ENCODE results near the gene IFNA6. TPM values are rescaled to one million over a fixed set of nuclear protein-coding genes. Genes with fewer than 3 reads are reported as not detected.
"Not testable (repeated sequence)": the region's sequence is repeated elsewhere in the genome, so short reads cannot be mapped to it uniquely, and the experiment has no call there.

The IFNA6 gene
- total and polyA plus RNA-seq, 2 experiments from 2014 or later, result not detected

GRCh38 chr9:21392270-21392669, 41.6 kb upstream of the IFNA6 start:
- no peak overlapping the region for H3K9ac ChIP-seq
- H3K4me1 ChIP-seq (ENCODE audit: insufficient read depth), result no peaks in the 10 kb centered on the region
- H3F3A ChIP-seq (ENCODE audit: insufficient read depth), result no peaks in the 10 kb centered on the region
- no peak overlapping the region for H2AFZ ChIP-seq
- TF ChIP-seq EZH2phosphoT487 (IDR thresholded peaks at IDR 0.05; ENCODE audit: insufficient read depth, low read depth) (no peak), EZH2 (IDR thresholded peaks at IDR 0.05; ENCODE audit: insufficient read depth, poor library complexity, severe bottlenecking) (no peak)
- H3K27me3 ChIP-seq (replicated peaks; ENCODE audit: insufficient read depth), result peaks cover 61% of the 10 kb centered on the region
- in situ Hi-C loops (cut with MboI), result no loop called here
- peak; percentile 47 for DNase-seq
- H3K79me2 ChIP-seq (ENCODE audit: insufficient read depth), result no peaks in the 10 kb centered on the region
- H3K4me2 ChIP-seq (ENCODE audit: unreplicated experiment), result no peak overlapping the region
- no peaks in the 10 kb centered on the region for H3K9me2 ChIP-seq (ENCODE audit: insufficient read depth)
- 67% methylated on average over 6 of the region's 6 CpGs for WGBS, 2 experiments (ENCODE audit: low coverage in 1 of 2, low lambda C conversion rate in 2 of 2, missing lambda C conversion rate in 2 of 2)
- no peaks in the 10 kb centered on the region for H4K20me1 ChIP-seq (ENCODE audit: insufficient read depth)
- H3K4me3 ChIP-seq, result no peak overlapping the region
- H3K36me3 ChIP-seq (ENCODE audit: low read depth), result no peaks in the 10 kb centered on the region
- H3K27ac ChIP-seq, result no peak overlapping the region
- no peaks in the 10 kb centered on the region for H3K9me3 ChIP-seq (ENCODE audit: low read depth)

GRCh38 chr9:21385131-21385670, 34.5 kb upstream of the IFNA6 start, which contains the start of gene IFNA2:
IFNA2 (minus strand) TSS chr9:21385398; CDS start chr9:21385329, 69 bp downstream.
- Histone ChIP-seq H2AFZ (no peak within 1 kb of the TSS), H3K4me1 (ENCODE audit: insufficient read depth) (no peaks in the 10 kb centered on the region), H3K79me2 (ENCODE audit: insufficient read depth) (no peaks in the 10 kb centered on the region), H3K4me2 (ENCODE audit: unreplicated experiment) (no peak within 1 kb of the TSS), H3F3A (ENCODE audit: insufficient read depth) (no peaks in the 10 kb centered on the region), H3K27ac (no peak within 1 kb of the TSS), H3K27me3 (replicated peaks; ENCODE audit: insufficient read depth) (peaks cover 67% of the 10 kb centered on the region), H3K4me3 (no peak within 1 kb of the TSS), H3K9me2 (ENCODE audit: insufficient read depth) (no peaks in the 10 kb centered on the region), H3K9ac (no peak within 1 kb of the TSS), H3K9me3 (ENCODE audit: low read depth) (no peaks in the 10 kb centered on the region), H3K36me3 (ENCODE audit: low read depth) (no peaks in the 10 kb centered on the region), H4K20me1 (ENCODE audit: insufficient read depth) (no peaks in the 10 kb centered on the region)
- WGBS, 2 experiments (ENCODE audit: low coverage in 1 of 2, low lambda C conversion rate in 2 of 2, missing lambda C conversion rate in 2 of 2), result 0 to 3% methylated on average over 1 of the region's 1 CpG
- in situ Hi-C loops (cut with MboI), result no loop called here
- no peak for TF ChIP-seq EZH2phosphoT487 (IDR thresholded peaks at IDR 0.05; ENCODE audit: insufficient read depth, low read depth)
- no peak for TF ChIP-seq EZH2 (IDR thresholded peaks at IDR 0.05; ENCODE audit: insufficient read depth, poor library complexity, severe bottlenecking)
- DNase-seq, result no peak

DNA sequence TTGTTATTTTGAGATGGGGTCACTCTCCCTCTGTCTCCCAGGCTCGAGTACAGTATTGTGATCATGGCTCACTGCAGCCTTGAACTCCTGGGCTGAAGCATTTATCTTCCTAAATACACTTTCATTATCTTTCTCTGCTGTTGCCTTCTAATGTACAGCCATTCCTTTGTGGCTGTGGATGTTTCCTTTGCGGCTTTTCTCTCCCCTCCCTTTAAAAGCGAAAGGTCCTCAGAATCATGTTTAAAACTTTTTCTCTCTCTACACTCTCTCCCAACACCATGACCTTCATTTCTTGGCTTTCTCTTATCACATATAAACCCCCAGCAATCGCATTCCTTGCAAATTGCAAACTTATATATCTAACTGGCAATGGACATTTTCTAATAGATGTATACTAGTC, 32.9 kb upstream of the IFNA6 start:
- no peaks in the 10 kb centered on the region for H4K20me1 ChIP-seq (ENCODE audit: insufficient read depth)
- no peak for TF ChIP-seq EZH2phosphoT487 (IDR thresholded peaks at IDR 0.05; ENCODE audit: insufficient read depth, low read depth)
- TF ChIP-seq EZH2 (IDR thresholded peaks at IDR 0.05; ENCODE audit: insufficient read depth, poor library complexity, severe bottlenecking), result no peak
- no peaks in the 10 kb centered on the region for H3K9me3 ChIP-seq (ENCODE audit: low read depth)
- DNase-seq, result no peak
- H3K27ac ChIP-seq, result no peak overlapping the region
- H3K4me2 ChIP-seq (ENCODE audit: unreplicated experiment), result no peak overlapping the region
- H3K79me2 ChIP-seq (ENCODE audit: insufficient read depth), result no peaks in the 10 kb centered on the region
- no peaks in the 10 kb centered on the region for H3F3A ChIP-seq (ENCODE audit: insufficient read depth)
- H3K36me3 ChIP-seq (ENCODE audit: low read depth), result no peaks in the 10 kb centered on the region
- peaks cover 65% of the 10 kb centered on the region for H3K27me3 ChIP-seq (replicated peaks; ENCODE audit: insufficient read depth)
- H3K4me3 ChIP-seq, result no peak overlapping the region
- no peak overlapping the region for H2AFZ ChIP-seq
- 56 to 59% methylated on average over 4 of the region's 4 CpGs for WGBS, 2 experiments (ENCODE audit: low coverage in 1 of 2, low lambda C conversion rate in 2 of 2, missing lambda C conversion rate in 2 of 2)
- no peaks in the 10 kb centered on the region for H3K9me2 ChIP-seq (ENCODE audit: insufficient read depth)
- H3K4me1 ChIP-seq (ENCODE audit: insufficient read depth), result no peaks in the 10 kb centered on the region
- in situ Hi-C loops (cut with MboI), result no loop called here
- H3K9ac ChIP-seq, result no peak overlapping the region

- DNase-seq, result no peak
- Histone ChIP-seq H3F3A (ENCODE audit: insufficient read depth) (no peaks in the 10 kb centered on the region), H3K9ac (no peak overlapping the region), H4K20me1 (ENCODE audit: insufficient read depth) (no peaks in the 10 kb centered on the region), H3K4me3 (no peak overlapping the region), H3K9me3 (ENCODE audit: low read depth) (no peaks in the 10 kb centered on the region), H3K27me3 (replicated peaks; ENCODE audit: insufficient read depth) (peaks cover 71% of the 10 kb centered on the region), H3K79me2 (ENCODE audit: insufficient read depth) (no peaks in the 10 kb centered on the region), H3K4me2 (ENCODE audit: unreplicated experiment) (no peak overlapping the region), H2AFZ (no peak overlapping the region), H3K36me3 (ENCODE audit: low read depth) (no peaks in the 10 kb centered on the region), H3K9me2 (ENCODE audit: insufficient read depth) (no peaks in the 10 kb centered on the region), H3K27ac (no peak overlapping the region), H3K4me1 (ENCODE audit: insufficient read depth) (no peaks in the 10 kb centered on the region)
- in situ Hi-C loops (cut with MboI), result no loop called here
- TF ChIP-seq EZH2phosphoT487 (IDR thresholded peaks at IDR 0.05; ENCODE audit: insufficient read depth, low read depth), result no peak
- TF ChIP-seq EZH2 (IDR thresholded peaks at IDR 0.05; ENCODE audit: insufficient read depth, poor library complexity, severe bottlenecking), result no peak
- 43 to 50% methylated on average over 5 of the region's 5 CpGs for WGBS, 2 experiments (ENCODE audit: low coverage in 1 of 2, low lambda C conversion rate in 2 of 2, missing lambda C conversion rate in 2 of 2)
These were observed 31.0 kb upstream of the IFNA6 start for GRCh38 chr9:21381448-21382339.

DNA sequence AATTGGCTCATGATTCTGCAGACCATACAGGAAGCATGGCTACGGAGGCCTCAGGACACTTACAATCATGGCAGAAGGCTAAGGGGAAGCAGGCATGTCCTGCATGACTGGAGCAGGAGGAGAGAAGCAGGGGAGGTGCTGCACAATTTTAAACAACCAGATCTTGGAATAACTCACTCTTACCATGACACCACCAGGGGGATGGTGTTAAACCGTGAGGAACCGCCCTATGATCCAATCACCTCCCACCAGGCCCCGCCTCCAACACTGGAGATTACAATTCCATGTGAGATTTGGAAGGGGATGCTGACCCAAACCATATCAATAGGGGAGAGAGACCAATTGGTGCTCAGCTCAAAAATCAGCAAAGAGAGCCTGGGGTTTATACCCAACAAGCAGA, 20.8 kb upstream of the IFNA6 start:
- in situ Hi-C loops (cut with MboI); H4K20me1 ChIP-seq (ENCODE audit: insufficient read depth); H3K4me2 ChIP-seq (ENCODE audit: unreplicated experiment); H3F3A ChIP-seq (ENCODE audit: insufficient read depth); H3K9ac ChIP-seq; H2AFZ ChIP-seq; H3K4me3 ChIP-seq; H3K79me2 ChIP-seq (ENCODE audit: insufficient read depth); H3K36me3 ChIP-seq (ENCODE audit: low read depth); H3K4me1 ChIP-seq (ENCODE audit: insufficient read depth); H3K9me2 ChIP-seq (ENCODE audit: insufficient read depth); H3K9me3 ChIP-seq (ENCODE audit: low read depth); DNase-seq; H3K27ac ChIP-seq: not testable (repeated sequence)
- 0 out of 2 replicates have a peak, but pooled peaks cover 16% of the 10 kb centered on the region for H3K27me3 ChIP-seq (replicated peaks; ENCODE audit: insufficient read depth)
- 31% methylated on average over 4 of the region's 4 CpGs for WGBS, 2 experiments (ENCODE audit: low coverage in 1 of 2, low lambda C conversion rate in 2 of 2, missing lambda C conversion rate in 2 of 2)
